ENCODE measurements around the gene KIF13A. TPM values are rescaled to one million over a fixed set of nuclear protein-coding genes. Genes with fewer than 3 reads are reported as not detected.

KIF13A gene
- total RNA-seq, 1 experiment from 2014 or later: 52.2 TPM

GRCh38 chr6:17768881-17769280, 218.6 kb downstream of the KIF13A start:
- no peaks in the 10 kb centered on the region for H4K20me1 ChIP-seq (ENCODE audit: insufficient read depth)
- H3K9me3 ChIP-seq (ENCODE audit: insufficient read depth, low read depth): no peaks in the 10 kb centered on the region
- H2AFZ ChIP-seq: no peak overlapping the region
- H3K79me2 ChIP-seq (ENCODE audit: low read depth): no peaks in the 10 kb centered on the region
- H3K4me3 ChIP-seq: no peak overlapping the region
- H3K27ac ChIP-seq: no peak overlapping the region
- POLR2A ChIA-PET (ENCODE audit: unreplicated experiment): no interaction called here
- no peak overlapping the region for H3K4me2 ChIP-seq
- TF ChIP-seq EZH2 (IDR thresholded peaks at IDR 0.05; ENCODE audit: low read depth) (no peak), CTCF (conservative IDR thresholded peaks at IDR 0.05) (no peak)
- intact Hi-C loops (cut with micrococcal nuclease; ENCODE audit: unreplicated experiment): loop anchor here (5.0 kb wide), 1 partner anchor 87 kb away; no protein-coding TSS in a partner anchor
- H3K9me2 ChIP-seq (ENCODE audit: insufficient read depth): no peaks in the 10 kb centered on the region
- BruUV-seq (replicated peaks): no TSS peak
- no peaks in the 10 kb centered on the region for H3F3A ChIP-seq (ENCODE audit: insufficient read depth, low read depth)
- H3K4me1 ChIP-seq (replicated peaks; ENCODE audit: insufficient read depth): no peaks in the 10 kb centered on the region
- DNase-seq: no peak
- 0 out of 2 replicates have a peak, but pooled peaks cover 9% of the 10 kb centered on the region for H3K36me3 ChIP-seq (ENCODE audit: low read depth)
- CTCF ChIA-PET: no interaction called here
- H3K27me3 ChIP-seq (ENCODE audit: insufficient read depth, low read depth): no peaks in the 10 kb centered on the region

DNA sequence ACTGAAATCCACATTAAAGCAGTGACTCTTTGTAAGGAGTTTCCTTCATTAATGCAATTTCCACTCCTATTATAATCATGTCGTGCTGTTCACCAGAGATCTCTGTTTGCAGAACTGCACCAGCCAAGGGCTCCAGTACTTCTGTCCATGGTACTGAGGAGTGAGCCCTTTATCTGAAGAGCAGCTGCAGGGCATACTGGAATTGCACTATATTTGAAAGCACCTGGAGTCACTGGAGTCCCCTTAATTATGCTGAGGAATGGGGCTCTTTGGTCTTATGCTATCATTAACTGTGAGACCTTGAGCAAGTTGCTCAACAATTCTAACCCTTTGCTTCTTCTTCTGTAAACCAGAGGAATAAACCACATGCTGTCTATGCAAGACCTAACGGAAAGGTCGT, 219.0 kb downstream of the KIF13A start:
- Histone ChIP-seq H3K27ac (no peak overlapping the region), H3K36me3 (ENCODE audit: low read depth) (0 out of 2 replicates have a peak, but pooled peaks cover 7% of the 10 kb centered on the region), H3K4me1 (replicated peaks; ENCODE audit: insufficient read depth) (no peaks in the 10 kb centered on the region), H2AFZ (no peak overlapping the region), H3F3A (ENCODE audit: insufficient read depth, low read depth) (no peaks in the 10 kb centered on the region), H3K4me3 (no peak overlapping the region), H3K79me2 (ENCODE audit: low read depth) (no peaks in the 10 kb centered on the region), H4K20me1 (ENCODE audit: insufficient read depth) (no peaks in the 10 kb centered on the region), H3K27me3 (ENCODE audit: insufficient read depth, low read depth) (no peaks in the 10 kb centered on the region), H3K4me2 (no peak overlapping the region), H3K9me3 (ENCODE audit: insufficient read depth, low read depth) (no peaks in the 10 kb centered on the region), H3K9me2 (ENCODE audit: insufficient read depth) (no peaks in the 10 kb centered on the region)
- ChIA-PET CTCF (no interaction called here), POLR2A (ENCODE audit: unreplicated experiment) (no interaction called here)
- DNase-seq: no peak
- intact Hi-C loops (cut with micrococcal nuclease; ENCODE audit: unreplicated experiment): loop anchor here (5.0 kb wide), 1 partner anchor 86 kb away; no protein-coding TSS in a partner anchor
- TF ChIP-seq CTCF (conservative IDR thresholded peaks at IDR 0.05): no peak
- no peak for TF ChIP-seq EZH2 (IDR thresholded peaks at IDR 0.05; ENCODE audit: low read depth)
- BruUV-seq (replicated peaks): no TSS peak

- H3F3A ChIP-seq (ENCODE audit: insufficient read depth, low read depth): no peaks in the 10 kb centered on the region
- H3K27ac ChIP-seq: no peak overlapping the region
- no peak overlapping the region for H3K4me3 ChIP-seq
- H3K27me3 ChIP-seq (ENCODE audit: insufficient read depth, low read depth): no peaks in the 10 kb centered on the region
- H3K9me2 ChIP-seq (ENCODE audit: insufficient read depth): no peaks in the 10 kb centered on the region
- H3K9me3 ChIP-seq (ENCODE audit: insufficient read depth, low read depth): no peaks in the 10 kb centered on the region
- intact Hi-C loops (cut with micrococcal nuclease; ENCODE audit: unreplicated experiment): no loop called here
- DNase-seq: no peak
- TF ChIP-seq EZH2 (IDR thresholded peaks at IDR 0.05; ENCODE audit: low read depth): no peak
- TF ChIP-seq CTCF (conservative IDR thresholded peaks at IDR 0.05): no peak
- ChIA-PET POLR2A (ENCODE audit: unreplicated experiment) (no interaction called here), CTCF (no interaction called here)
- no peaks in the 10 kb centered on the region for H3K79me2 ChIP-seq (ENCODE audit: low read depth)
- H2AFZ ChIP-seq: no peak overlapping the region
- H3K4me2 ChIP-seq: no peak overlapping the region
- H3K4me1 ChIP-seq (replicated peaks; ENCODE audit: insufficient read depth): no peaks in the 10 kb centered on the region
- no TSS peak for BruUV-seq (replicated peaks)
- H3K36me3 ChIP-seq (ENCODE audit: low read depth): no peaks in the 10 kb centered on the region
- no peaks in the 10 kb centered on the region for H4K20me1 ChIP-seq (ENCODE audit: insufficient read depth)
Measured at GRCh38 chr6:17762651-17763050, 224.8 kb downstream of the KIF13A start.
